ENCODE results near the gene SGMS1. TPM values are rescaled to one million over a fixed set of nuclear protein-coding genes. Genes with fewer than 3 reads are reported as not detected.
"Not testable (repeated sequence)": the region's sequence is repeated elsewhere in the genome, so short reads cannot be mapped to it uniquely, and the experiment has no call there.

SGMS1 gene
- polyA plus RNA-seq, 3 donors = 48.9 to 52.5 (median 50.2) TPM

- DNase-seq (ENCODE audit: extremely low read depth in 1 of 11, low read depth in 9 of 11, low spot score in 4 of 11) = no peak
Observed at GRCh38 chr10:50382576-50383023, 241.2 kb downstream of the SGMS1 start.

DNA sequence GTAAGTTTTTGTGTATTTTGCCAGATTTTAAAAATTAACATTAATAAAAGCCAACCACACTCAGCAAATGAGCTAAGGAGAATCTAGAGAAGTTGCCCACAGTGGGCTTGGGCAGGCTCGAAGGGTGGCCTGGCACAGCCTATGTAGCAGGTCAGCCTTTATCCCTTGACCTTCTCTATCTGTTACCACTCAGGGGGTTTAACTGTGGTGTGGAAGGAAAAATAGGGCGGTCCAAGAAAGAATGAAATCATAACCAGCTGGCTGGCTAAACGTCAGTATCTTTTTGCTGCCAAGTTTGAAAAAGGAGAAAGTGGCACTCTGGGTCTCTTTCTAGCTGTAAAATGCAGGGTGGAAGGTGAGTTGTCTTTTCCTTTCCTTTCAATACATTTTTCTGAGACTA lies 242.1 kb downstream of the SGMS1 start:
- DNase-seq (ENCODE audit: extremely low read depth in 1 of 11, low read depth in 9 of 11, low spot score in 4 of 11) = no peak

GRCh38 chr10:50379616-50380015 lies 244.1 kb downstream of the SGMS1 start:
- no peak for DNase-seq (ENCODE audit: extremely low read depth in 1 of 11, low read depth in 9 of 11, low spot score in 4 of 11)

- DNase-seq (ENCODE audit: extremely low read depth in 1 of 11, low read depth in 9 of 11, low spot score in 4 of 11) = no peak
Observed at GRCh38 chr10:50375745-50376144, 248.0 kb downstream of the SGMS1 start.

DNA sequence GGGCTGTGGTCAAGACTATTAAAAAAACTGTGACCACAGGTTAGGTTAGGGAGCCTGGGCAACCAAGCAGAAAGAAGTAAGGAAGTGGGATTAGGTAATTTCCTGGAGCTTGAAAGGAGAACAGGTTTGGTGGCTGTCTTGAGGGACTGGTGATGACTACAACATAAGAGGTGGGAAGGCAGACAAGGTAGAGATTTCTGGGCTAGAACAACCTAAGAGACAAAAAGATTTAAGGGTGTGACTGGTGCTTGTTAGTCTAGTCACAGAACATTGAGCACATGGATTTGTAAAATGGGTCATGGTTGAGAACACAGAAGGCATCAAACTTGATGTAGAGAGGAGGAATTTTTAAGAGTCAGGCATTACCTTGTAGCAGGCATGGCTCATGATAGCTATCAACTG lies 248.7 kb downstream of the SGMS1 start:
- DNase-seq (ENCODE audit: extremely low read depth in 1 of 11, low read depth in 9 of 11, low spot score in 4 of 11) = peak in 2 of 11 donors; percentile 11 to 27

- DNase-seq (ENCODE audit: extremely low read depth in 1 of 11, low read depth in 9 of 11, low spot score in 4 of 11) = no peak
Observed at GRCh38 chr10:50373821-50374501, 249.8 kb downstream of the SGMS1 start.

DNA sequence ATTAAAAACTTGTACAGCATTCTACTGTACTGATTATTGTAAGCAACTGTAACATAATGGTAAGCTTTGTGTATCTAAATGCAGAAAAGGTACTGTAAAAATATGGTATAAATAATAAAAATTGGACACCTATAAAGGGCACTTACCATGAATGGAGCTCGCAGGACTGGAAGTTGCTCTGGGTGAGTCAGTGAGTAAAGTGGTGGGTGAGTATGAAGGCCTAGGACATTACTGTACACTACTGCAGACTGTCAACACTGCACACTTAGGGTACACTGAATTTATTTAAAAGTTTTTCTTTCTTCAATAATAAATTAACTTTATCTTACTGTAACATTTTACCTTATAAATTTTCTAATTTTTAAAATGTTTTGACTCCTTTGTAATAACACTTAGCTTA lies 253.8 kb downstream of the SGMS1 start:
- DNase-seq (ENCODE audit: extremely low read depth in 1 of 11, low read depth in 9 of 11, low spot score in 4 of 11) = no peak

- DNase-seq (ENCODE audit: extremely low read depth in 1 of 11, low read depth in 9 of 11, low spot score in 4 of 11) = peak in 2 of 11 donors; percentile 19 to 22
Observed at GRCh38 chr10:50367732-50368131, 256.0 kb downstream of the SGMS1 start.

GRCh38 chr10:50366421-50366820 lies 257.3 kb downstream of the SGMS1 start:
- not testable (repeated sequence) for DNase-seq (ENCODE audit: extremely low read depth in 1 of 11, low read depth in 9 of 11, low spot score in 4 of 11)

- not testable (repeated sequence) for DNase-seq (ENCODE audit: extremely low read depth in 1 of 11, low read depth in 9 of 11, low spot score in 4 of 11)
Observed at GRCh38 chr10:50364730-50365129, 259.0 kb downstream of the SGMS1 start.

- no peak for DNase-seq (ENCODE audit: extremely low read depth in 1 of 11, low read depth in 9 of 11, low spot score in 4 of 11)
Observed at GRCh38 chr10:50362547-50363125, 261.1 kb downstream of the SGMS1 start.

- no peak for DNase-seq (ENCODE audit: extremely low read depth in 1 of 11, low read depth in 9 of 11, low spot score in 4 of 11)
Observed at GRCh38 chr10:50361946-50362345, 261.8 kb downstream of the SGMS1 start.

DNA sequence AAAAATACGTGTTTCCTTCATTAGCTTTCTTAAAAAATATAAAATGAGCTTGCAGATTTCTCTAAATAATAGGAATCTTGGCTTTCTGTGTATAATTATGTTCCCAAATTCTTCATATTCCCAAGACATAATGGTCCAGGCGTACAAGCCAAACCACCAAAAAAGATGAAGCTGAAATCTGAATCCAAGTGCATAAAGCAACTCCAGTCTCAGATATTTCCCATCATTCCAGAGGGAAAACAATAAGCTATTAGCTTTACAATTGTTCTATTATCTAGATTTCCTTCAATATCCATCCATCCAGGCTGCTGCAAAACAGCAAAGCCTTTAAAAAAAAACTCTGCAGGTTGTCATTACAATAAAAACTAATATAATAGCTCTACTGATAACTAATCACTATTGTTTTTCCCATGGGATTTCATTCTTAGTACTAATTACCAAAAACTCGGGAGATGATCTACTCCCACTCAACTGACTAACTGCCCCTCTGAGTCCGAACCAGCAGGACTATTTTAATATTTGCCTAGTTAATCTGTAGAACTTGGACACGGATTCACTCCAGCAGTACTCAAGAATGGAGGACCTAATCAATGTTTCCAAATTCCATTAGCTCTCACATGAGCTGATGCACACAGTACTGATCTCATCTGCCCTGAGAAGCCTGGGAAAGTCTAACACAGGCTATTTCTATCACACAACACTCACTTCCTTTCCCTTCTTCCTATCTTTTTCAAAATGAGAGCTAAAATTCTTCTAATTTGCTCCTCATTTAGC lies 263.5 kb downstream of the SGMS1 start:
- no peak for DNase-seq (ENCODE audit: extremely low read depth in 1 of 11, low read depth in 9 of 11, low spot score in 4 of 11)

- no peak for DNase-seq (ENCODE audit: extremely low read depth in 1 of 11, low read depth in 9 of 11, low spot score in 4 of 11)
Observed at GRCh38 chr10:50358925-50359687, 264.6 kb downstream of the SGMS1 start.

- no peak for DNase-seq (ENCODE audit: extremely low read depth in 1 of 11, low read depth in 9 of 11, low spot score in 4 of 11)
Observed at GRCh38 chr10:50358411-50358810, 265.3 kb downstream of the SGMS1 start.

DNA sequence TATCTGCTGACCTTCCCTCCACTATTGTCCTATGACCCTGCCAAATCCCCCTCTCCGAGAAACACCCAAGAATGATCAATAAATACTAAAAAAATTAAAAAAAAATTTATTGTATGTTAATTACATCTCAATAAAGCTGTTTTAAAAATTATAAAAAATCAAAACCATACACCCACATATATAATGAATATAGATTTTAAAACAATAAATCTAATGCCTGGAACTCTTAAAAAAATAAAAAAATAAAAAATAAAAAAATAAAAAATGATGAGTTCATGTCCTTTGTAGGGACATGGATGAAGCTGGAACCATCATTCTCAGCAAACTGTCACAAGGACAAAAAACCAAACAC lies 267.3 kb downstream of the SGMS1 start:
- DNase-seq (ENCODE audit: extremely low read depth in 1 of 11, low read depth in 9 of 11, low spot score in 4 of 11) = not testable (repeated sequence)

DNA sequence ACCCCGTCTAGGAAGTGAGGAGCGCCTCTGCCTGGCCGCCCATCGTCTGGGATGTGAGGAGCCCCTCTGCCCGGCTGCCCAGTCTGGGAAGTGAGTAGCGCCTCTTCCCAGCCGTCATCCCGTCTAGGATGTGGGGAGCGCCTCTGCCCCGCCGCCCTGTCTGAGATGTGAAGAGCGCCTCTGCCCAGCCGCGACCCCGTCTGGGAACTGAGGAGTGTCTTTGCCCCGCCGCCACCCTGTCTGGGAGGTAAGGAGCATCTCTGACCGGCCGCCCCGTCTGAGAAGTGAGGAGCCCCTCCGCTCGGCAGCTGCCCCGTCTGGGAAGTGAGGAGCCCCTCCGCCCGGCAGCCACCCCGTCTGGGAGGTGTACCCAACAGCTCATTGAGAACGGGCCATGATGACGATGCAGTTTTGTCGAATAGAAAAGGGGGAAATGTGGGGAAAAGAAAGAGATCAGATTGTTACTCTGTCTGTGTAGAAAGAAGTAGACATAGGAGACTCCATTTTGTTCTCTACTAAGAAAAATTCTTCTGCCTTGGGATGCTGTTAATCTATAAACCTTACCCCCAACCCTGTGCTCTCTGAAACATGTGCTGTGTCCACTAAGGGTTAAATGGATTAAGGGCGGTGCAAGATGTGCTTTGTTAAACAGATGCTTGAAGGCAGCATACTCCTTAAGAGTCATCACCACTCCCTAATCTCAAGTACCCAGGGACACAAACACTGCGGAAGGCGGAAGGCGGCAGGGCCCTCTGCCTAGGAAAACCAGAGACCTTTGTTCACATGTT lies 267.9 kb downstream of the SGMS1 start:
- DNase-seq (ENCODE audit: extremely low read depth in 1 of 11, low read depth in 9 of 11, low spot score in 4 of 11) = not testable (repeated sequence)

- no peak for DNase-seq (ENCODE audit: extremely low read depth in 1 of 11, low read depth in 9 of 11, low spot score in 4 of 11)
Observed at GRCh38 chr10:50351483-50352146, 272.1 kb downstream of the SGMS1 start.

All from renal cortex interstitium (tissue), 11 donors.